C4-2B (cell line): Measurements from ENCODE around the gene RPS21.

Source experiments
- ZFX ChIP-seq: fragments of 450-650 bp; IDR thresholded peaks from 2 replicates; pipeline ENCODE4 v1.6.1; 2017
- TF ChIP-seq, protein P1 (sequence below): fragments of 450-650 bp; conservative IDR thresholded peaks from 2 replicates; pipeline ENCODE4 v1.5.1; 2017; ENCODE audit warnings: mild to moderate bottlenecking

GRCh38 chr20:62338294-62338620 is 48.6 kb upstream of the RPS21 start:
- TF ChIP-seq, protein P1, sequence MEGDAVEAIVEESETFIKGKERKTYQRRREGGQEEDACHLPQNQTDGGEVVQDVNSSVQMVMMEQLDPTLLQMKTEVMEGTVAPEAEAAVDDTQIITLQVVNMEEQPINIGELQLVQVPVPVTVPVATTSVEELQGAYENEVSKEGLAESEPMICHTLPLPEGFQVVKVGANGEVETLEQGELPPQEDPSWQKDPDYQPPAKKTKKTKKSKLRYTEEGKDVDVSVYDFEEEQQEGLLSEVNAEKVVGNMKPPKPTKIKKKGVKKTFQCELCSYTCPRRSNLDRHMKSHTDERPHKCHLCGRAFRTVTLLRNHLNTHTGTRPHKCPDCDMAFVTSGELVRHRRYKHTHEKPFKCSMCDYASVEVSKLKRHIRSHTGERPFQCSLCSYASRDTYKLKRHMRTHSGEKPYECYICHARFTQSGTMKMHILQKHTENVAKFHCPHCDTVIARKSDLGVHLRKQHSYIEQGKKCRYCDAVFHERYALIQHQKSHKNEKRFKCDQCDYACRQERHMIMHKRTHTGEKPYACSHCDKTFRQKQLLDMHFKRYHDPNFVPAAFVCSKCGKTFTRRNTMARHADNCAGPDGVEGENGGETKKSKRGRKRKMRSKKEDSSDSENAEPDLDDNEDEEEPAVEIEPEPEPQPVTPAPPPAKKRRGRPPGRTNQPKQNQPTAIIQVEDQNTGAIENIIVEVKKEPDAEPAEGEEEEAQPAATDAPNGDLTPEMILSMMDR = no peak
- TF ChIP-seq ZFX = no peak
